H1 (cell line): ENCODE results near the gene TMEM151A. TPM values are rescaled to one million over a fixed set of nuclear protein-coding genes. Genes with fewer than 3 reads are reported as not detected.

ENCODE experiments used
- CTCF ChIA-PET: fragments of 300-600 bp; sonication (Branson Sonifier 250); formaldehyde crosslinking; loops from one replicate; lab custom pipeline; 2021; ENCODE audit not compliant: partially characterized antibody; lab: Charles Lee
- POLR2A ChIA-PET: fragments of 300-600 bp; sonication (Branson Sonifier 250); formaldehyde crosslinking; loops from one replicate; lab custom pipeline; 2021; ENCODE audit warnings: inconsistent platforms; ENCODE audit not compliant: partially characterized antibody; lab: Charles Lee
- DNase-seq, 2 experiments: peaks; one replicate each; pipeline versions ENCODE4 v3.0.0 to v3.0.0-alpha.2; 2010 to 2022; ENCODE audit warnings: low spot score in 2 of 2, low read depth in 1 of 2, mixed read lengths in 1 of 2
- FAIRE-seq: peaks from 2 replicates; lab custom pipeline; 2011; peaks lifted over from hg19 to GRCh38; lab: Jason Lieb, UNC
- H2AFZ ChIP-seq: 2 replicates; pipeline ENCODE4 v1.8.1; 2012; ENCODE audit warnings: low read length, inconsistent platforms
- H2AK5ac ChIP-seq: 2 replicates; pipeline ENCODE4 v1.6.1; 2013; ENCODE audit warnings: low read depth, low read length
- H2BK120ac ChIP-seq: replicated peaks from 2 replicates; pipeline ENCODE3; 2013; ENCODE audit warnings: low read depth, low read length, inconsistent platforms
- H2BK12ac ChIP-seq: 2 replicates; pipeline ENCODE4 v1.6.1; 2013; ENCODE audit warnings: low read depth, low read length
- H2BK15ac ChIP-seq: 2 replicates; pipeline ENCODE4 v1.6.1; 2013; ENCODE audit warnings: low read length
- H2BK20ac ChIP-seq: 2 replicates; pipeline ENCODE4 v1.6.1; 2013; ENCODE audit warnings: low read length
- H2BK5ac ChIP-seq: 2 replicates; pipeline ENCODE4 v1.6.1; 2013; ENCODE audit warnings: low read depth, low read length
- H3K14ac ChIP-seq: 2 replicates; pipeline ENCODE4 v1.6.1; 2013; ENCODE audit warnings: inconsistent platforms; ENCODE audit not compliant: insufficient read length
- H3K18ac ChIP-seq: 2 replicates; pipeline ENCODE4 v1.6.1; 2013; ENCODE audit warnings: low read length; ENCODE audit errors: extremely low read depth
- H3K23ac ChIP-seq: 2 replicates; pipeline ENCODE4 v1.6.1; 2013; ENCODE audit warnings: inconsistent platforms; ENCODE audit not compliant: insufficient read length
- H3K23me2 ChIP-seq: 2 replicates; pipeline ENCODE4 v1.6.1; 2013; ENCODE audit warnings: low read depth, low read length
- H3K27ac ChIP-seq: 2 replicates; pipeline ENCODE4 v1.6.1; 2011; ENCODE audit warnings: low read depth, low read length, inconsistent platforms
- H3K27me3 ChIP-seq, 4 experiments: replicated peaks in 1 of 4; 1 replicate in 1 of 4; 2 replicates in 3 of 4; pipeline versions ENCODE4 v1.6.1 to v1.8.1; 2011 to 2013; ENCODE audit warnings: low read length in 3 of 4, mild to moderate bottlenecking in 3 of 4, inconsistent platforms in 2 of 4, mixed read lengths in 2 of 4, moderate library complexity in 1 of 4; ENCODE audit not compliant: control insufficient read depth in 3 of 4, insufficient read depth in 3 of 4; ENCODE audit errors: extremely low read depth in 1 of 4
- H3K36me3 ChIP-seq, 4 experiments: 2 replicates each; pipeline versions ENCODE4 v1.6.1 to v1.8.1; 2011 to 2013; ENCODE audit warnings: mild to moderate bottlenecking in 4 of 4, low read length in 3 of 4, moderate library complexity in 2 of 4, control low read depth in 1 of 4, inconsistent platforms in 1 of 4; ENCODE audit not compliant: insufficient read depth in 4 of 4, control insufficient read depth in 2 of 4
- H3K4ac ChIP-seq: replicated peaks from 2 replicates; pipeline ENCODE3; 2013; ENCODE audit warnings: low read length, low read depth, mixed read lengths, inconsistent platforms; ENCODE audit not compliant: insufficient read length
- H3K4me1 ChIP-seq, 4 experiments: replicated peaks in 1 of 4; 1 replicate in 1 of 4; 2 replicates in 3 of 4; pipeline versions ENCODE4 v1.6.1 to v1.8.1; 2011 to 2013; ENCODE audit warnings: low read length in 3 of 4, inconsistent platforms in 2 of 4, mixed read lengths in 1 of 4; ENCODE audit not compliant: insufficient read depth in 4 of 4, control insufficient read depth in 3 of 4
- H3K4me2 ChIP-seq, 2 experiments: 2 replicates each; pipeline versions ENCODE4 v1.6.1 to v1.8.1; 2011 to 2013; ENCODE audit warnings: low read depth in 2 of 2, low read length in 2 of 2, control low read depth in 1 of 2, inconsistent platforms in 1 of 2, mild to moderate bottlenecking in 1 of 2; ENCODE audit not compliant: insufficient read depth in 1 of 2
- H3K4me3 ChIP-seq, 4 experiments: fragments of 200-600, 300-600 bp in 1 of 4; sonication (generic), shearing (Covaris generic), sonication (Bioruptor Twin) in 1 of 4; 2 replicates each; pipeline versions ENCODE4 v1.5.1 to v1.8.1; 2011 to 2016; ENCODE audit warnings: low read length in 4 of 4, low read depth in 3 of 4, control low read depth in 2 of 4, inconsistent platforms in 2 of 4, mild to moderate bottlenecking in 2 of 4, mixed read lengths in 1 of 4, moderate library complexity in 1 of 4; ENCODE audit not compliant: insufficient read depth in 2 of 4; ENCODE audit errors: extremely low read depth in 1 of 4
- H3K56ac ChIP-seq: replicated peaks from 2 replicates; pipeline ENCODE3; 2013; ENCODE audit warnings: low read depth, mild to moderate bottlenecking, mixed read lengths, low read length, inconsistent platforms; ENCODE audit not compliant: insufficient read length
- H3K79me1 ChIP-seq: 2 replicates; pipeline ENCODE4 v1.6.1; 2013; ENCODE audit warnings: low read depth, low read length, control low read depth
- H3K79me2 ChIP-seq, 2 experiments: 2 replicates each; pipeline versions ENCODE4 v1.6.1 to v1.8.1; 2012 to 2013; ENCODE audit warnings: low read length in 2 of 2, mild to moderate bottlenecking in 2 of 2, inconsistent platforms in 1 of 2; ENCODE audit not compliant: insufficient read depth in 2 of 2, control insufficient read depth in 1 of 2
- H3K9ac ChIP-seq, 4 experiments: replicated peaks in 1 of 4; 1 replicate in 1 of 4; 2 replicates in 3 of 4; pipeline versions ENCODE4 v1.6.1 to v1.8.1; 2011 to 2013; ENCODE audit warnings: low read depth in 3 of 4, low read length in 3 of 4, control low read depth in 2 of 4, mild to moderate bottlenecking in 2 of 4, moderate library complexity in 2 of 4, inconsistent platforms in 1 of 4; ENCODE audit errors: extremely low read depth in 1 of 4
- H3K9me3 ChIP-seq, 2 experiments: 2 replicates each; pipeline versions ENCODE4 v1.6.1 to v1.8.1; 2012 to 2013; ENCODE audit warnings: mild to moderate bottlenecking in 2 of 2, moderate library complexity in 2 of 2, control low read depth in 1 of 2, inconsistent platforms in 1 of 2, low read depth in 1 of 2, low read length in 1 of 2, mixed read lengths in 1 of 2; ENCODE audit not compliant: insufficient read depth in 2 of 2
- H4K20me1 ChIP-seq, 2 experiments: replicated peaks in 1 of 2; 2 replicates each; pipeline versions ENCODE3 to v1.8.1; 2011 to 2013; ENCODE audit warnings: inconsistent platforms in 2 of 2, low read length in 2 of 2, mild to moderate bottlenecking in 1 of 2; ENCODE audit not compliant: insufficient read depth in 2 of 2, control insufficient read depth in 1 of 2
- H4K5ac ChIP-seq: 2 replicates; pipeline ENCODE4 v1.6.1; 2013; ENCODE audit warnings: low read length, low read depth, mixed read lengths, inconsistent platforms; ENCODE audit not compliant: insufficient read length
- H4K8ac ChIP-seq: 2 replicates; pipeline ENCODE4 v1.8.0; 2013; ENCODE audit warnings: mild to moderate bottlenecking, moderate library complexity, low read length, inconsistent platforms; ENCODE audit not compliant: insufficient read depth; ENCODE audit errors: extremely low read depth
- H4K91ac ChIP-seq: replicated peaks from 2 replicates; pipeline ENCODE3; 2013; ENCODE audit warnings: low read length, mixed read lengths, inconsistent platforms; ENCODE audit not compliant: insufficient read length
- ASH2L ChIP-seq: fragments of 200-600, 300-600 bp; sonication (generic); IDR thresholded peaks from one replicate; pipeline ENCODE4 v1.7.1; 2017; ENCODE audit warnings: low read length
- BACH1 ChIP-seq: IDR thresholded peaks from 2 replicates; pipeline ENCODE4 v1.6.1; 2012; ENCODE audit warnings: low read length, improper control_type of control experiment
- CTBP2 ChIP-seq: IDR thresholded peaks from 2 replicates; pipeline ENCODE4 v1.7.0; 2011; ENCODE audit warnings: borderline replicate concordance, mild to moderate bottlenecking, moderate library complexity, mixed read lengths, low read length; ENCODE audit not compliant: insufficient read depth, insufficient read length
- EZH2 ChIP-seq: fragments of 200-600 bp; sonication (generic); IDR thresholded peaks from 2 replicates; pipeline ENCODE4 v1.7.1; 2012; ENCODE audit warnings: low read depth, mild to moderate bottlenecking, moderate library complexity, low read length, inconsistent platforms; ENCODE audit not compliant: severe bottlenecking
- RBBP5 ChIP-seq: IDR thresholded peaks from 2 replicates; pipeline ENCODE4 v1.7.1; 2012; ENCODE audit warnings: low read depth, mild to moderate bottlenecking, inconsistent platforms, low read length, moderate library complexity, borderline replicate concordance
- RXRA ChIP-seq: IDR thresholded peaks from 2 replicates; pipeline ENCODE4 v1.6.1; 2011; ENCODE audit warnings: low read depth, mild to moderate bottlenecking, low read length, moderate library complexity; ENCODE audit not compliant: insufficient read depth
- SP4 ChIP-seq: IDR thresholded peaks from 2 replicates; pipeline ENCODE4 v1.6.1; 2012; ENCODE audit warnings: low read length, inconsistent platforms
- TAF1 ChIP-seq: IDR thresholded peaks from 2 replicates; pipeline ENCODE4 v1.6.1; 2011; ENCODE audit warnings: mild to moderate bottlenecking, low read depth, low read length
- WGBS, 2 experiments: shearing (Covaris generic) in 1 of 2; methylation state at CpG; one replicate each; pipeline versions ENCODE4 v1.1.6 to v1.1.7; 2013 to 2015; ENCODE audit warnings: low lambda C conversion rate in 2 of 2, mixed read lengths in 2 of 2, inconsistent platforms in 1 of 2, low coverage in 1 of 2, missing lambda C conversion rate in 1 of 2; ENCODE audit not compliant: insufficient replicate concordance in 2 of 2, insufficient coverage in 1 of 2, insufficient read length in 1 of 2; ENCODE audit errors: extremely low coverage in 1 of 2, missing lambda C conversion rate in 1 of 2; 5-methylcytosine and 5-hydroxymethylcytosine counted together
- polyA plus RNA-seq, 7 experiments: library from polyadenylated mRNA; depleted of rRNA in 3 of 7; stranded (reverse) in 5 of 7; unstranded in 2 of 7; fragments of >200 nt in 5 of 7; fragments of 200-250 nt in 2 of 7; gene quantifications; 1 replicate in 5 of 7; 2 replicates in 1 of 7; 4 replicates in 1 of 7; pipeline versions ENCODE4 v1.2.1 to v1.2.3, GENCODE V29; 2011 to 2013; ENCODE audit warnings: missing spikeins in 2 of 7, mixed read lengths in 2 of 7
- total RNA-seq: library from RNA; stranded (reverse); fragmentation: NEBNext Ultra II Directional; extraction: Animal tissue kit (Norgen Biotek cat#: 25700); gene quantifications from 2 replicates; pipeline ENCODE4 v1.2.1, GENCODE V29; 2021
- TF ChIP-seq, protein P1 (sequence below): IDR thresholded peaks from 2 replicates; pipeline ENCODE4 v1.6.1; 2011; ENCODE audit warnings: low read depth, mild to moderate bottlenecking, low read length; ENCODE audit not compliant: insufficient read depth

TMEM151A gene
- total and polyA plus RNA-seq, 2 of the 8 experiments (the other 6 are each of a cell fraction or from before 2014, with no cell fraction given): 3.2 TPM

DNA sequence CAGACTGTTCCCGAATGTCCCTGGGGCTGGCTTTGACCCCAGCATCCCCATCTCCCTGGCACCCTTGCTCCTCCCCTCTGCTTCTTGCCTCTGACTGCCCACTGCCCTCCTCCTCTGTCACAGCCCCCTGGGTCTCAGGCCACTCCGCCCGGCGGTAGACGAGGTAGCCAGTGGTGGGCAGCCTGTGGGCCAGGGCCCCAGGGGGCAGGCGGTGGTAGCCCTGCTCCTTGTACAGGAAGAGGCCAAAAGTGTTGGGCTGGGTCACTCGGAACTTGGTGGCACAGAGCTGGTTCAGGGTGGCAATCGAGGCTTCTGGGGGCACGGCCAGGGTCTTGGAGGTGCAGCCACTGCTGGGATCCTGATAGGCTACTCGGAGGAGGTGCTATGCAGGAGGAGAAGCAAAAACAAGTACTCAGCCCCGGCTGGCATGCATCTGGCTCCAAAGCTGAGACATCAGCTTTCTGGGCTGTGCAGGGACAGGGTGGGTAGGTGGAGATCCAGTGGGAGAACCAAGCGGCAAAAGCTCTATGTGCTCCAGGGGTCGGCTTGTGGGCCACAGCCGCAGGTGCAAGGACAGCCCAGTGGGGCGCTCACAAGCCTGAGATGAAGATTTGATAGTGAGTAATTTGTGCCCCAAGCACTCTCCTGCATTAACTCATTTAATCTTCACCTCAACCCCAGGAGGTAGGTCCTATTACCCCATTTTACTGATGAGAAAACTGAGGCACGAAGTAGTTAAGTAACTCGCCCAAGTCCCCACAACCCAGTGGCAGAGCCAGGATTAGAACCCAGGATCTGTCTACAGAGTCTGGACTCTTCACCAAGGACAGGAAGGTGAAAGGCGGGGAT lies 40.9 kb downstream of the TMEM151A start:
- Histone ChIP-seq H3K4me3 (no peak overlapping the region), H3K4ac (no peak overlapping the region), H3K4me2 (no peak overlapping the region), H3K9me3 (no peaks in the 10 kb centered on the region), H3K4me1 (peaks cover 5 to 28% (median 16%) of the 10 kb centered on the region in 4 experiments), H3K9ac (no peak overlapping the region), H2AK5ac (no peak overlapping the region), H4K5ac (no peak overlapping the region), H3K27ac (no peak overlapping the region), H3K23ac (no peak overlapping the region), H4K8ac (no peak overlapping the region; the same call in 1 of the 2 replicates), H4K91ac (no peak overlapping the region), H3K79me2 (no peaks in the 10 kb centered on the region), H3K14ac (no peak overlapping the region), H3K18ac (no peak overlapping the region), H2AFZ (no peak overlapping the region), H2BK20ac (no peak overlapping the region), H3K56ac (no peak overlapping the region), H2BK12ac (no peak overlapping the region), H3K27me3 (peaks cover 0 to 4% (median 2%) of the 10 kb centered on the region in 4 experiments; a peak in 3 of 7 replicates), H3K23me2 (no peaks in the 10 kb centered on the region; the same call in 1 of the 2 replicates), H4K20me1 (no peaks in the 10 kb centered on the region), H2BK5ac (no peak overlapping the region), H3K36me3 (no peaks in the 10 kb centered on the region; a peak in 1 of 8 replicates), H3K79me1 (no peaks in the 10 kb centered on the region), H2BK120ac (no peak overlapping the region), H2BK15ac (no peak overlapping the region)
- ChIA-PET POLR2A (interaction anchor here (0.9 to 8.5 kb wide), 7 partner anchors 9 to 43 kb away, joined by 3 to 61 read pairs (median 8); partner anchors contain the start of genes B4GAT1, BRMS1, CD248 and YIF1A), CTCF (interaction anchor here (0.6 to 8.7 kb wide), 6 partner anchors 11 to 68 kb away, joined by 3 to 242 read pairs (median 4); partner anchors contain the start of gene CD248)
- no peak for TF ChIP-seq TAF1
- TF ChIP-seq, protein P1, sequence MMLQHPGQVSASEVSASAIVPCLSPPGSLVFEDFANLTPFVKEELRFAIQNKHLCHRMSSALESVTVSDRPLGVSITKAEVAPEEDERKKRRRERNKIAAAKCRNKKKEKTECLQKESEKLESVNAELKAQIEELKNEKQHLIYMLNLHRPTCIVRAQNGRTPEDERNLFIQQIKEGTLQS: no peak
- no peak for TF ChIP-seq BACH1
- no peak for TF ChIP-seq RBBP5
- no peak for TF ChIP-seq RXRA
- TF ChIP-seq SP4: no peak
- TF ChIP-seq ASH2L: no peak
- no peak for TF ChIP-seq CTBP2
- no peak for TF ChIP-seq EZH2
- FAIRE-seq (no peak), DNase-seq (no peak)
- WGBS, 2 experiments: 81% methylated on average over 17 of the region's 18 CpGs; no CpG with 5 or more reads in 1 of the 2 experiments
